ENCODE measurements around the gene UROS.

Gene UROS

GRCh38 chr10:125762692-125763648 is 60.1 kb downstream of the UROS start:
- peaks cover 28% of the 10 kb centered on the region for H3K36me3 ChIP-seq (ENCODE audit: insufficient read depth, low read length)
- no peak overlapping the region for H3K27ac ChIP-seq (ENCODE audit: low read depth, low read length)
- H3K4me3 ChIP-seq (ENCODE audit: low read depth, low read length), result no peak overlapping the region
- H2AFZ ChIP-seq (ENCODE audit: low read length, unreplicated experiment), result no peak overlapping the region
- H3K79me2 ChIP-seq (ENCODE audit: control insufficient read depth, insufficient read depth, low read length, unreplicated experiment), result no peaks in the 10 kb centered on the region
- H3K27me3 ChIP-seq (ENCODE audit: insufficient read depth, low read length), result no peaks in the 10 kb centered on the region
- no peaks in the 10 kb centered on the region for H3K4me1 ChIP-seq (ENCODE audit: control insufficient read depth, insufficient read depth, low read length, unreplicated experiment)

GRCh38 chr10:125761961-125762360 is 61.1 kb downstream of the UROS start:
- no peaks in the 10 kb centered on the region for H3K4me1 ChIP-seq (ENCODE audit: control insufficient read depth, insufficient read depth, low read length, unreplicated experiment)
- no peak overlapping the region for H2AFZ ChIP-seq (ENCODE audit: low read length, unreplicated experiment)
- no peaks in the 10 kb centered on the region for H3K79me2 ChIP-seq (ENCODE audit: control insufficient read depth, insufficient read depth, low read length, unreplicated experiment)
- peaks cover 30% of the 10 kb centered on the region for H3K36me3 ChIP-seq (ENCODE audit: insufficient read depth, low read length)
- no peaks in the 10 kb centered on the region for H3K27me3 ChIP-seq (ENCODE audit: insufficient read depth, low read length)
- no peak overlapping the region for H3K4me3 ChIP-seq (ENCODE audit: low read depth, low read length)
- H3K27ac ChIP-seq (ENCODE audit: low read depth, low read length), result no peak overlapping the region

- Histone ChIP-seq H3K4me1 (ENCODE audit: control insufficient read depth, insufficient read depth, low read length, unreplicated experiment) (no peaks in the 10 kb centered on the region), H3K36me3 (ENCODE audit: insufficient read depth, low read length) (peaks cover 33% of the 10 kb centered on the region), H3K27me3 (ENCODE audit: insufficient read depth, low read length) (no peaks in the 10 kb centered on the region), H2AFZ (ENCODE audit: low read length, unreplicated experiment) (no peak overlapping the region), H3K27ac (ENCODE audit: low read depth, low read length) (no peak overlapping the region), H3K4me3 (ENCODE audit: low read depth, low read length) (no peak overlapping the region), H3K79me2 (ENCODE audit: control insufficient read depth, insufficient read depth, low read length, unreplicated experiment) (no peaks in the 10 kb centered on the region)
Measured at GRCh38 chr10:125757742-125758141, 65.3 kb downstream of the UROS start.

- no peaks in the 10 kb centered on the region for H3K79me2 ChIP-seq (ENCODE audit: control insufficient read depth, insufficient read depth, low read length, unreplicated experiment)
- no peaks in the 10 kb centered on the region for H3K27me3 ChIP-seq (ENCODE audit: insufficient read depth, low read length)
- H3K27ac ChIP-seq (ENCODE audit: low read depth, low read length), result no peak overlapping the region
- H3K36me3 ChIP-seq (ENCODE audit: insufficient read depth, low read length), result peaks cover 37% of the 10 kb centered on the region
- H3K4me3 ChIP-seq (ENCODE audit: low read depth, low read length), result no peak overlapping the region
- H3K4me1 ChIP-seq (ENCODE audit: control insufficient read depth, insufficient read depth, low read length, unreplicated experiment), result no peaks in the 10 kb centered on the region
- H2AFZ ChIP-seq (ENCODE audit: low read length, unreplicated experiment), result no peak overlapping the region
Measured at GRCh38 chr10:125756853-125757487, 66.1 kb downstream of the UROS start.

- H3K27ac ChIP-seq (ENCODE audit: low read depth, low read length), result no peak overlapping the region
- H3K27me3 ChIP-seq (ENCODE audit: insufficient read depth, low read length), result no peaks in the 10 kb centered on the region
- H3K79me2 ChIP-seq (ENCODE audit: control insufficient read depth, insufficient read depth, low read length, unreplicated experiment), result no peaks in the 10 kb centered on the region
- no peaks in the 10 kb centered on the region for H3K4me1 ChIP-seq (ENCODE audit: control insufficient read depth, insufficient read depth, low read length, unreplicated experiment)
- H3K4me3 ChIP-seq (ENCODE audit: low read depth, low read length), result no peak overlapping the region
- H3K36me3 ChIP-seq (ENCODE audit: insufficient read depth, low read length), result peaks cover 36% of the 10 kb centered on the region
- no peak overlapping the region for H2AFZ ChIP-seq (ENCODE audit: low read length, unreplicated experiment)
Measured at GRCh38 chr10:125756196-125756595, 66.9 kb downstream of the UROS start.

- no peaks in the 10 kb centered on the region for H3K4me1 ChIP-seq (ENCODE audit: control insufficient read depth, insufficient read depth, low read length, unreplicated experiment)
- no peak overlapping the region for H3K27ac ChIP-seq (ENCODE audit: low read depth, low read length)
- no peak overlapping the region for H3K4me3 ChIP-seq (ENCODE audit: low read depth, low read length)
- H3K36me3 ChIP-seq (ENCODE audit: insufficient read depth, low read length), result peaks cover 64% of the 10 kb centered on the region
- H3K79me2 ChIP-seq (ENCODE audit: control insufficient read depth, insufficient read depth, low read length, unreplicated experiment), result no peaks in the 10 kb centered on the region
- H2AFZ ChIP-seq (ENCODE audit: low read length, unreplicated experiment), result no peak overlapping the region
- no peaks in the 10 kb centered on the region for H3K27me3 ChIP-seq (ENCODE audit: insufficient read depth, low read length)
Measured at GRCh38 chr10:125747417-125747816, 75.6 kb downstream of the UROS start.

- no peak overlapping the region for H2AFZ ChIP-seq (ENCODE audit: low read length, unreplicated experiment)
- H3K4me3 ChIP-seq (ENCODE audit: low read depth, low read length), result no peak overlapping the region
- no peaks in the 10 kb centered on the region for H3K27me3 ChIP-seq (ENCODE audit: insufficient read depth, low read length)
- H3K4me1 ChIP-seq (ENCODE audit: control insufficient read depth, insufficient read depth, low read length, unreplicated experiment), result no peaks in the 10 kb centered on the region
- H3K36me3 ChIP-seq (ENCODE audit: insufficient read depth, low read length), result peaks cover 63% of the 10 kb centered on the region
- H3K79me2 ChIP-seq (ENCODE audit: control insufficient read depth, insufficient read depth, low read length, unreplicated experiment), result no peaks in the 10 kb centered on the region
- no peak overlapping the region for H3K27ac ChIP-seq (ENCODE audit: low read depth, low read length)
Measured at GRCh38 chr10:125744909-125745308, 78.1 kb downstream of the UROS start.

- H3K27ac ChIP-seq (ENCODE audit: low read depth, low read length), result no peak overlapping the region
- H3K4me1 ChIP-seq (ENCODE audit: control insufficient read depth, insufficient read depth, low read length, unreplicated experiment), result no peaks in the 10 kb centered on the region
- H3K27me3 ChIP-seq (ENCODE audit: insufficient read depth, low read length), result no peaks in the 10 kb centered on the region
- H2AFZ ChIP-seq (ENCODE audit: low read length, unreplicated experiment), result no peak overlapping the region
- peaks cover 69% of the 10 kb centered on the region for H3K36me3 ChIP-seq (ENCODE audit: insufficient read depth, low read length)
- H3K79me2 ChIP-seq (ENCODE audit: control insufficient read depth, insufficient read depth, low read length, unreplicated experiment), result no peaks in the 10 kb centered on the region
- no peak overlapping the region for H3K4me3 ChIP-seq (ENCODE audit: low read depth, low read length)
Measured at GRCh38 chr10:125742465-125742864, 80.6 kb downstream of the UROS start.

GRCh38 chr10:125739994-125740679 is 82.9 kb downstream of the UROS start:
- Histone ChIP-seq H3K79me2 (ENCODE audit: control insufficient read depth, insufficient read depth, low read length, unreplicated experiment) (no peaks in the 10 kb centered on the region), H3K4me1 (ENCODE audit: control insufficient read depth, insufficient read depth, low read length, unreplicated experiment) (no peaks in the 10 kb centered on the region), H3K27me3 (ENCODE audit: insufficient read depth, low read length) (no peaks in the 10 kb centered on the region), H3K36me3 (ENCODE audit: insufficient read depth, low read length) (peaks cover 62% of the 10 kb centered on the region), H3K4me3 (ENCODE audit: low read depth, low read length) (no peak overlapping the region), H3K27ac (ENCODE audit: low read depth, low read length) (no peak overlapping the region), H2AFZ (ENCODE audit: low read length, unreplicated experiment) (no peak overlapping the region)

Measured in ACC112 (cell line).